GM06990 (cell line): ENCODE results near the gene CLEC17A.

Source experiments
- DNase-seq: peaks from one replicate; pipeline ENCODE4 v3.0.0-alpha.2; 2011; ENCODE audit not compliant: insufficient read length; ENCODE audit errors: extremely low read depth
- H3K27me3 ChIP-seq: replicated peaks from 2 replicates; pipeline ENCODE4 v1.6.0; 2011; ENCODE audit warnings: low read length; ENCODE audit not compliant: control insufficient read depth, insufficient read depth
- H3K36me3 ChIP-seq: 2 replicates; pipeline ENCODE4 v1.5.1; 2011; ENCODE audit warnings: low read length; ENCODE audit not compliant: control insufficient read depth, insufficient read depth
- H3K4me3 ChIP-seq: replicated peaks from 2 replicates; pipeline ENCODE4 v1.5.1; 2011; ENCODE audit warnings: low read depth, mild to moderate bottlenecking, control low read depth, low read length
- TF ChIP-seq, protein P1 (sequence below): IDR thresholded peaks from 2 replicates; pipeline ENCODE4 v1.5.1; 2011; ENCODE audit warnings: low read length, control low read depth, mild to moderate bottlenecking, inconsistent platforms; ENCODE audit not compliant: insufficient read depth, poor library complexity, severe bottlenecking

The CLEC17A gene

DNA sequence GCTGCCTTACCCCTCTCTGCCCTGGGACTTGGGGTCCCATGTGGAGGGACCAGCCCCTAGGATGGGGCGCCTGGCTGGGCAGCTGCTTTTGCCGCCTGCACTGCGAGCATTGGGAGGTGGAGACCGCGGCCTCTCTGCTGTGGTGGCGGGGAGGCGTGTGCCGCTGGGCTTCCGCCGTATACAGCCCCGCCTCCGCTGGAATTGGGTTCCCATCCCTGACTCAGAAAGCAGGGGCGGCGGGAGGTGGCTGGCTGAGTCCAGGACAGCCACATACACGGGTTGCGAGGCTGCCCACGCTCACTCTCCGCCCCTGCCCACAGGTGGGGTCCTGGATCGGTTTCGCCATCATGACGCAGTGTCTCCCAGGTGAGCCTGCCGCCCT, 17.6 kb upstream of the CLEC17A start:
- no peak for DNase-seq
- Histone ChIP-seq H3K36me3 (peaks cover 9% of the 10 kb centered on the region), H3K27me3 (no peaks in the 10 kb centered on the region), H3K4me3 (no peak overlapping the region)
- TF ChIP-seq, protein P1, sequence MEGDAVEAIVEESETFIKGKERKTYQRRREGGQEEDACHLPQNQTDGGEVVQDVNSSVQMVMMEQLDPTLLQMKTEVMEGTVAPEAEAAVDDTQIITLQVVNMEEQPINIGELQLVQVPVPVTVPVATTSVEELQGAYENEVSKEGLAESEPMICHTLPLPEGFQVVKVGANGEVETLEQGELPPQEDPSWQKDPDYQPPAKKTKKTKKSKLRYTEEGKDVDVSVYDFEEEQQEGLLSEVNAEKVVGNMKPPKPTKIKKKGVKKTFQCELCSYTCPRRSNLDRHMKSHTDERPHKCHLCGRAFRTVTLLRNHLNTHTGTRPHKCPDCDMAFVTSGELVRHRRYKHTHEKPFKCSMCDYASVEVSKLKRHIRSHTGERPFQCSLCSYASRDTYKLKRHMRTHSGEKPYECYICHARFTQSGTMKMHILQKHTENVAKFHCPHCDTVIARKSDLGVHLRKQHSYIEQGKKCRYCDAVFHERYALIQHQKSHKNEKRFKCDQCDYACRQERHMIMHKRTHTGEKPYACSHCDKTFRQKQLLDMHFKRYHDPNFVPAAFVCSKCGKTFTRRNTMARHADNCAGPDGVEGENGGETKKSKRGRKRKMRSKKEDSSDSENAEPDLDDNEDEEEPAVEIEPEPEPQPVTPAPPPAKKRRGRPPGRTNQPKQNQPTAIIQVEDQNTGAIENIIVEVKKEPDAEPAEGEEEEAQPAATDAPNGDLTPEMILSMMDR, result no peak

DNA sequence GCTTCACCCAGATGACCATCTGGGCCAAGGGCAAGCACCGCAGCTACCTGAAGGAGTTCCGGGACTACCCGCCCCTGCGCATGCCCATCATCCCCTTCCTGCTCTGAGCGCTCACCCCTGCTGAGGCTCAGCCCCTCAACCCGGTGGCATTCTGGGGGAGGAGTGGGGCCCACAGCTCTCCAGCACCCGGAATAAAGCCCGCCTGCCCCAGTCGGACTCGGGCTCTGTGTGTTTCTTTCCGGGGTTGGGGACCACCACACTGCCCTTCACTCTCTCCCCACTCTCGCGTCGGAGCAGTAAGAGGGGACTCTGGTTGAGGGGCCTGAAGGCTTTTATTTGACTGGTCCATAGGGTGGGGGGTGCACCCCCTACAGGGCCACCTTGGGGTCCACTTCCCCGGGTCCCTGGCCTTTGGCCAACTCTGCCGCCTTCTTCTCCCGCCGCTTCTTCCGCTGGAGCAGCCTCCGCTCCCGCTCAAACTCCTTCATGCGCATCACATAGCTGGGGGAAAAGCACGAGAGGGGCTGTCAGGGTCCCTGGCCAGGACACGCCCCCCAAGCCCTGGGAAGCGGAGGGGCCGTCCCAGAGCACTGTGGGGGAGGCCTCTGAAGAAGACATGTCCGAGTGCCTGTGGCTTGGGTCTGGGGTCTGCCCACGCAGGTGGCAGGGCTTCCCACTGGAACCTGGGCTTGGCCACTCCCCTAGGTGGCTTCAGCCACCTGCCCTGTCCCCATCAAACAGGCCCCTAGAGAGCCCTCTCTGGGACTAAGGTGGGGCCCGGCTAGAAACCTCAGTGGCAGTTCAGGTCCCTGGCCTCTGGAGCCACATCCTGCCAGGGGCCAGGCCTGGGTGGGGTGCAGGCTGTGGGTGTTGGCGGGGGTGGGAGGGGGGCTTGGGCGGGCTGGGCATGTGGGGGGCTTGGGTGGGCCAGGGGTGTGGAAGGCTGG, 16.8 kb upstream of the CLEC17A start:
- Histone ChIP-seq H3K4me3 (no peak overlapping the region), H3K36me3 (peaks cover 9% of the 10 kb centered on the region), H3K27me3 (no peaks in the 10 kb centered on the region)
- DNase-seq, result no peak
- TF ChIP-seq, protein P1, result no peak

DNA sequence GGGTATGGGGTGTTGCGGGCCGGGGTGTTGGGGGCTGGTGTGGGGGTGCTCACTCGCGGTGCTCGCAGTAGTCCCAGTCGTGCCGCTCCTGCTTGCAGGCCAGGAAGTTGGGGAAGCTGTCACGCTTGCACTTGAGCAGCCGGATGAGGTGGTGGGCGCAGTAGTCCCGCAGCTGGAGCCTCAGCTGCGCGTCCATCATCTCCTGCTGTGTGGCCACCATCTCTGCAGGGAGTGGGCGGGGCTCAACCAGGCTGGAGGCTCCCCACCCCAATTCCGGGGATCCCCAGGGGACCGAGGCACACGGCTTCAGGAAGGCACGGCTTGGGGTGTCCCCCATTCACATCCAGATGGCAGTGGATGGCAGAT, 16.2 kb upstream of the CLEC17A start:
- Histone ChIP-seq H3K36me3 (peaks cover 9% of the 10 kb centered on the region), H3K4me3 (no peak overlapping the region), H3K27me3 (no peaks in the 10 kb centered on the region)
- DNase-seq, result no peak
- TF ChIP-seq, protein P1, result no peak

DNA sequence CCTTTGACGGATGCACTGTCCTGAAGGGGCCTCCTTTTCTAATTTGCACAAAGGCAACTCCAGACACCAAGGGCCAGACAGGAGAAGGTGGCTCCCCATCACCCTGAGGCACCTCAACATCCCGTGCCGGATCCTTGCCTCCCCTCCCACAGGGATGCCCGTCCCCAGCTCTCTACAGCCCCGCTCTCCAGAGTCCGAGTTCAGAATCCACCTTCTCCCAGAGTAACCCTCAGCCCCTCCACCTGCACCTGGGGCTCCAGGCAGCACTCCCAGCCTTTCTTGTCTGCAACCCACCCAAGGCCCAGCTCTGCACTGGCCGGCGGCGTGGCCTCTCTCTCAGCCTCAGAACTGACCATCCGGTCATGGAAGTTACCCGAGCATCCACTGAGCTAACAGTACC, 15.8 kb upstream of the CLEC17A start:
- DNase-seq, result no peak
- no peaks in the 10 kb centered on the region for H3K27me3 ChIP-seq
- peaks cover 9% of the 10 kb centered on the region for H3K36me3 ChIP-seq
- H3K4me3 ChIP-seq, result no peak overlapping the region
- TF ChIP-seq, protein P1, result no peak

DNA sequence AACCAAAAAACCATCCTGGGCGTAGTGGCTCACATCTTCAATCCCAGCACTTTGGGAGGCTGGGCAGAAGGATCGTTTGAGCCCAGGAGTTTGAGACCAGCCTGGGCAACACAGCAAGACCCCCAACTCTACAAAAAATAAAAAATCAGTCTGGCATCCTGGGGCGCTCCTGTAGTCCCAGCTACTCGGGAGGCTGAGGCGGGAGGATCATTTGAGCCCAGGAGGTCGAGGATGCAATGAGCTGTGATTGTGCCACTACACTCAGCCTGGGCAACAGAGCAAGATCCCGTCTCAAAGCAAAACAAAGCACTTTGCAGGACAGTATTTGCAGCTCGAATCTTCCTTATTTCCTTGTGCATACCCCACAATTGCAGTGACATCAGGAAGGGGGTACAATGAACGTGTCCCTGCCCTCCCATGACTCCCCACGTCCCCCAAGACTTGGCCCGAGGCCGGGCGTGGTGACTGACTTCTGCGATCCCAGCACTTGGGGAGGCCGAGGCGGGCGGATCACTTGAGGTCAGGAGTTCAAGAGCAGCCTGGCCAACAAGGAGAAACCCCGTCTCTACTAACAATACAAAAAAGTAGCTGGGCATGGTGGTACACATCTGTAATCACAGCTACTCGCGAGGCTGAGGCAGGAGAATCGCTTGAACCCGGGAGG, 11.9 kb upstream of the CLEC17A start:
- H3K4me3 ChIP-seq, result peak overlapping the region; percentile 93
- TF ChIP-seq, protein P1, result no peak
- no peaks in the 10 kb centered on the region for H3K27me3 ChIP-seq
- no peak for DNase-seq
- peaks cover 8% of the 10 kb centered on the region for H3K36me3 ChIP-seq
